Spleen (tissue), 11 donors: ENCODE data around the gene CMAS. TPM values are rescaled to one million over a fixed set of nuclear protein-coding genes. Genes with fewer than 3 reads are reported as not detected.
"Not testable (repeated sequence)": the region's sequence is repeated elsewhere in the genome, so short reads cannot be mapped to it uniquely, and the experiment has no call there.

Experiments
- DNase-seq: peaks from one replicate; pipeline ENCODE4 v3.0.0-alpha.2; 2020
- H3K27ac ChIP-seq, 8 donors: fragments of 200-600 bp; sonication (generic) in 7 of 8; 1 replicate in 4 of 8; 2 replicates in 4 of 8; pipeline versions ENCODE4 v1.5.0 to v1.8.0; 2016 to 2021; ENCODE audit warnings: inconsistent platforms in 4 of 8, mild to moderate bottlenecking in 4 of 8, moderate library complexity in 1 of 8
- H3K27me3 ChIP-seq, 7 donors: fragments of 200-600 bp; sonication (generic) in 6 of 7; replicated peaks in 1 of 7; 1 replicate in 4 of 7; 2 replicates in 3 of 7; pipeline versions ENCODE4 v1.5.0 to v1.8.0; 2016 to 2021; ENCODE audit warnings: inconsistent platforms in 3 of 7, mild to moderate bottlenecking in 1 of 7
- H3K36me3 ChIP-seq, 6 donors: fragments of 200-600 bp; sonication (generic) in 5 of 6; 1 replicate in 4 of 6; 2 replicates in 2 of 6; pipeline versions ENCODE4 v1.5.0 to v1.8.0; 2016 to 2021; ENCODE audit warnings: inconsistent platforms in 2 of 6
- H3K4me1 ChIP-seq, 6 donors: fragments of 200-600 bp; sonication (generic) in 5 of 6; 1 replicate in 3 of 6; 2 replicates in 3 of 6; pipeline versions ENCODE4 v1.5.0 to v1.8.0; 2016 to 2021; ENCODE audit warnings: inconsistent platforms in 3 of 6
- H3K4me3 ChIP-seq, 8 donors: fragments of 200-600 bp; sonication (generic) in 7 of 8; 1 replicate in 4 of 8; 2 replicates in 4 of 8; pipeline versions ENCODE4 v1.5.0 to v1.8.0; 2016 to 2021; ENCODE audit warnings: inconsistent platforms in 4 of 8, mild to moderate bottlenecking in 4 of 8, moderate library complexity in 2 of 8
- H3K9me3 ChIP-seq, 8 donors: fragments of 200-600 bp; sonication (generic) in 7 of 8; 1 replicate in 4 of 8; 2 replicates in 4 of 8; pipeline versions ENCODE4 v1.5.0 to v1.8.0; 2016 to 2021; ENCODE audit warnings: inconsistent platforms in 4 of 8
- CTCF ChIP-seq, 11 experiments: fragments of 200-600 bp in 7 of 11; fragments of 450-650 bp in 4 of 11; sonication (generic) in 4 of 11; IDR thresholded peaks in 8 of 11; conservative IDR thresholded peaks in 3 of 11; 1 replicate in 7 of 11; 2 replicates in 4 of 11; pipeline versions ENCODE4 v1.4.0 to v1.8.0; 2016 to 2021; ENCODE audit warnings: antibody characterized with exemption in 11 of 11, inconsistent platforms in 4 of 11, mild to moderate bottlenecking in 1 of 11
- POLR2A ChIP-seq, 3 donors: fragments of 450-650 bp; IDR thresholded peaks; one replicate each; pipeline ENCODE4 v1.5.1; 2017; ENCODE audit warnings: antibody characterized with exemption in 3 of 3, mild to moderate bottlenecking in 1 of 3
- POLR2AphosphoS5 ChIP-seq, 3 donors: sonication (generic); formaldehyde crosslinking; IDR thresholded peaks; one replicate each; pipeline ENCODE4 v1.5.1; 2017; ENCODE audit warnings: antibody characterized with exemption in 3 of 3
- WGBS, 5 donors: extraction: QIAGEN DNeasy Blood & Tissue Kit in 3 of 5; methylation state at CpG; one replicate each; pipeline versions ENCODE4 v1.1.5 to v1.1.7; 2013 to 2018; 5-methylcytosine and 5-hydroxymethylcytosine counted together
- intact Hi-C: fragments of 100-400 bp; cut with DNase I; formaldehyde crosslinking; loops from one replicate; pipeline ENCODE4 v1.15.0; 2023; ENCODE audit warnings: low total_unique reads
- polyA plus RNA-seq, 3 donors: library from polyadenylated mRNA; stranded (reverse); fragments of 200-250 nt; gene quantifications; one replicate each; pipeline ENCODE4 v1.2.1, GENCODE V29; 2013
- total RNA-seq, 7 donors: library from RNA; depleted of rRNA in 3 of 7; stranded (reverse); fragments of >200 nt in 3 of 7; fragmentation: NEBNext Ultra II Directional in 4 of 7; extraction: Animal tissue kit (Norgen Biotek cat#: 25700) in 4 of 7; gene quantifications; one replicate each; pipeline versions ENCODE4 v1.1.0 to v1.2.1, GENCODE V29; 2016 to 2021
- donor health status: healthy with polysubstance abuse.
- donor health status: DM: no; HTN: no; CAD: no; lungs with moderate emphysema.
- donor health status: DM: no; HTN: no; CAD: no.
- donor health status: Bipolar disorder and iron deficiency.
- donor health status: healthy.
- donor health status: DM: no; HTN: no; CAD: no.
- donor health status: DM: yes; HTN: yes; CAD: no.

The CMAS gene
- total and polyA plus RNA-seq, 10 donors, result 18.7 to 30.7 (median 25.3) TPM

- no peak for DNase-seq
- no peaks in the 10 kb centered on the region for H3K27me3 ChIP-seq
- 56 to 92% (median 76%) methylated on average over 1 of the region's 1 CpG; no CpG with 5 or more reads in 1 of the 5 donors for WGBS, 5 donors
- H3K36me3 ChIP-seq, result no peaks in the 10 kb centered on the region
- H3K4me3 ChIP-seq, result no peak overlapping the region
- no peaks in the 10 kb centered on the region for H3K4me1 ChIP-seq
- intact Hi-C loops, result loop anchor here (10.0 kb wide), 1 partner anchor 360 kb away; no protein-coding TSS in a partner anchor
- no peaks in the 10 kb centered on the region for H3K9me3 ChIP-seq
- no peak overlapping the region for H3K27ac ChIP-seq
- TF ChIP-seq POLR2AphosphoS5 (IDR thresholded peaks at IDR 0.05) (no peak), CTCF (IDR thresholded peaks at IDR 0.05 in 8 of 11, conservative IDR thresholded peaks at IDR 0.05 in 3 of 11) (no peak), POLR2A (IDR thresholded peaks at IDR 0.05) (no peak)
These were observed 38.8 kb downstream of the CMAS start for GRCh38 chr12:22084852-22085251.

GRCh38 chr12:22088886-22089285, 42.9 kb downstream of the CMAS start:
- no peak for DNase-seq
- Histone ChIP-seq H3K9me3 (no peaks in the 10 kb centered on the region), H3K27ac (no peak overlapping the region), H3K4me3 (no peak overlapping the region), H3K36me3 (no peaks in the 10 kb centered on the region), H3K4me1 (no peaks in the 10 kb centered on the region), H3K27me3 (no peaks in the 10 kb centered on the region)
- WGBS, 5 donors, result 81 to 95% (median 91%) methylated on average over 2 of the region's 2 CpGs
- TF ChIP-seq POLR2AphosphoS5 (IDR thresholded peaks at IDR 0.05) (no peak), CTCF (IDR thresholded peaks at IDR 0.05 in 8 of 11, conservative IDR thresholded peaks at IDR 0.05 in 3 of 11) (no peak), POLR2A (IDR thresholded peaks at IDR 0.05) (no peak)
- intact Hi-C loops, result loop anchor here (10.0 kb wide), 1 partner anchor 356 kb away; no protein-coding TSS in a partner anchor

GRCh38 chr12:22089486-22089885, 43.5 kb downstream of the CMAS start:
- DNase-seq, result no peak
- Histone ChIP-seq H3K4me3 (no peak overlapping the region), H3K36me3 (no peaks in the 10 kb centered on the region), H3K27me3 (no peaks in the 10 kb centered on the region), H3K27ac (no peak overlapping the region), H3K9me3 (no peaks in the 10 kb centered on the region), H3K4me1 (no peaks in the 10 kb centered on the region)
- intact Hi-C loops, result loop anchor here (10.0 kb wide), 1 partner anchor 355 kb away; no protein-coding TSS in a partner anchor
- TF ChIP-seq POLR2AphosphoS5 (IDR thresholded peaks at IDR 0.05), result no peak
- TF ChIP-seq POLR2A (IDR thresholded peaks at IDR 0.05), result no peak
- no peak for TF ChIP-seq CTCF (IDR thresholded peaks at IDR 0.05 in 8 of 11, conservative IDR thresholded peaks at IDR 0.05 in 3 of 11)
- 78 to 88% (median 85%) methylated on average over 2 of the region's 2 CpGs for WGBS, 5 donors

GRCh38 chr12:22099062-22099461, 53.0 kb downstream of the CMAS start:
- WGBS, 5 donors, result 90 to 97% (median 90%) methylated on average over 2 of the region's 2 CpGs
- H3K27ac ChIP-seq, H3K4me3 ChIP-seq, H3K36me3 ChIP-seq, H3K27me3 ChIP-seq, intact Hi-C loops, DNase-seq, H3K9me3 ChIP-seq: not testable (repeated sequence)
- peaks cover 0 to 14% (median 0%) of the 10 kb centered on the region in 6 donors for H3K4me1 ChIP-seq
